ENCODE results near the gene DACH1.

DNA sequence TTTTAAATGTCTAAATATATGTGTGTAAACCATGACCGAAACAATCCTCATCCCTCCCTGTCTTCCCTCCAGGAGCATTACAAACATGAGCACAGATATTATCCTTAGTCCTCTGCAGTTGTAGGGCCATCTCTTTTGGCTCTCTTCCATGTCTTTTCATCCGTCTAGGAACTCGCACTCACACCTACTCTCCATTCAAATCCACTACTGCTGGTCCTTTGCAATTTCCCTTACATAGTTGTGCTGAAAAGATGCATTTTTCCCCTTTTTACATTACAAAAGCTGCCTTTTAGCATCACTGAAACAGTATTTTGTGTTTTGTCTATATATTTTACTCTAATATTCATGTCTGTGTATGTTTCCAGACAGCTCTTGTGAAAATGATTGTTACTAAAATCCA lies 237.8 kb downstream of the DACH1 start:
- TF ChIP-seq, protein P1, sequence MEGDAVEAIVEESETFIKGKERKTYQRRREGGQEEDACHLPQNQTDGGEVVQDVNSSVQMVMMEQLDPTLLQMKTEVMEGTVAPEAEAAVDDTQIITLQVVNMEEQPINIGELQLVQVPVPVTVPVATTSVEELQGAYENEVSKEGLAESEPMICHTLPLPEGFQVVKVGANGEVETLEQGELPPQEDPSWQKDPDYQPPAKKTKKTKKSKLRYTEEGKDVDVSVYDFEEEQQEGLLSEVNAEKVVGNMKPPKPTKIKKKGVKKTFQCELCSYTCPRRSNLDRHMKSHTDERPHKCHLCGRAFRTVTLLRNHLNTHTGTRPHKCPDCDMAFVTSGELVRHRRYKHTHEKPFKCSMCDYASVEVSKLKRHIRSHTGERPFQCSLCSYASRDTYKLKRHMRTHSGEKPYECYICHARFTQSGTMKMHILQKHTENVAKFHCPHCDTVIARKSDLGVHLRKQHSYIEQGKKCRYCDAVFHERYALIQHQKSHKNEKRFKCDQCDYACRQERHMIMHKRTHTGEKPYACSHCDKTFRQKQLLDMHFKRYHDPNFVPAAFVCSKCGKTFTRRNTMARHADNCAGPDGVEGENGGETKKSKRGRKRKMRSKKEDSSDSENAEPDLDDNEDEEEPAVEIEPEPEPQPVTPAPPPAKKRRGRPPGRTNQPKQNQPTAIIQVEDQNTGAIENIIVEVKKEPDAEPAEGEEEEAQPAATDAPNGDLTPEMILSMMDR (conservative IDR thresholded peaks at IDR 0.05; ENCODE audit: low read length): no peak
- TF ChIP-seq EZH2phosphoT487 (IDR thresholded peaks at IDR 0.05; ENCODE audit: borderline replicate concordance, low read depth, low read length): no peak

All from OCI-LY7 (cell line).